IMR-90 (cell line): ENCODE data around the gene ARMC10. TPM values are rescaled to one million over a fixed set of nuclear protein-coding genes. Genes with fewer than 3 reads are reported as not detected.
A peak's percentile ranks its signal among the peaks of the same experiment; 100 is the strongest.

Experiments used
- ATAC-seq: fragments of 200-7000 bp; cut with Tn5 transposase; 2 replicates; pipeline ENCODE4 v1.9.1; 2020; ENCODE audit warnings: low read depth, mild to moderate bottlenecking, moderate library complexity
- BruUV-seq: library from RNA; stranded (reverse); fragments of 400-500 nt; replicated peaks from 2 replicates; lab custom pipeline; 2021; lab: Mats Ljungman, UMichigan
- CTCF ChIA-PET: fragments of 300-600 bp; formaldehyde crosslinking; extraction: SDS; loops from one replicate; lab custom pipeline; 2021; ENCODE audit warnings: antibody characterized with exemption; lab: Yijun Ruan, JAX
- POLR2A ChIA-PET: fragments of 300-600 bp; sonication (Branson Sonifier 250); formaldehyde crosslinking; loops from one replicate; lab custom pipeline; 2022; ENCODE audit warnings: antibody characterized with exemption; ENCODE audit not compliant: unreplicated experiment; lab: Charles Lee
- DNase-seq: peaks from one replicate; pipeline ENCODE4 v3.0.0; 2013
- H2AFZ ChIP-seq: replicated peaks from 2 replicates; pipeline ENCODE3; 2013; ENCODE audit warnings: low read length, mild to moderate bottlenecking; ENCODE audit not compliant: poor library complexity
- H2AK5ac ChIP-seq: 2 replicates; pipeline ENCODE4 v1.6.1; 2013; ENCODE audit warnings: low read depth, low read length, inconsistent platforms
- H2AK9ac ChIP-seq: replicated peaks from 2 replicates; pipeline ENCODE3; 2013; ENCODE audit warnings: mild to moderate bottlenecking, low read depth, low read length, moderate library complexity; ENCODE audit not compliant: poor library complexity
- H2BK120ac ChIP-seq: 2 replicates; pipeline ENCODE4 v1.6.1; 2013; ENCODE audit warnings: low read depth, low read length, inconsistent platforms
- H2BK15ac ChIP-seq: 3 replicates; pipeline ENCODE4 v1.6.1; 2013; ENCODE audit warnings: low read depth, low read length, inconsistent platforms
- H2BK20ac ChIP-seq: 2 replicates; pipeline ENCODE4 v1.6.1; 2013; ENCODE audit warnings: low read depth, mild to moderate bottlenecking, inconsistent platforms, low read length, moderate library complexity
- H2BK5ac ChIP-seq: 2 replicates; pipeline ENCODE4 v1.6.1; 2013; ENCODE audit warnings: mild to moderate bottlenecking, low read depth, low read length, inconsistent platforms; ENCODE audit not compliant: poor library complexity, severe bottlenecking
- H3K14ac ChIP-seq: replicated peaks from 2 replicates; pipeline ENCODE4 v1.6.1; 2013; ENCODE audit warnings: low read depth, low read length, inconsistent platforms
- H3K18ac ChIP-seq: 2 replicates; pipeline ENCODE4 v1.6.1; 2013; ENCODE audit warnings: low read depth, low read length, control low read depth
- H3K23ac ChIP-seq: 2 replicates; pipeline ENCODE4 v1.6.1; 2013; ENCODE audit warnings: low read depth, low read length, inconsistent platforms
- H3K27ac ChIP-seq: 2 replicates; pipeline ENCODE4 v1.5.1; 2013; ENCODE audit warnings: mild to moderate bottlenecking, control low read depth, low read length; ENCODE audit not compliant: insufficient read depth
- H3K27me3 ChIP-seq: 2 replicates; pipeline ENCODE4 v1.6.1; 2013; ENCODE audit warnings: low read length; ENCODE audit not compliant: control insufficient read depth, insufficient read depth
- H3K36me3 ChIP-seq: 2 replicates; pipeline ENCODE4 v1.6.1; 2013; ENCODE audit warnings: low read length, mixed read lengths; ENCODE audit not compliant: control insufficient read depth, insufficient read depth
- H3K4ac ChIP-seq: 2 replicates; pipeline ENCODE4 v1.6.1; 2013; ENCODE audit warnings: low read depth, low read length, inconsistent platforms
- H3K4me1 ChIP-seq: 2 replicates; pipeline ENCODE4 v1.6.1; 2013; ENCODE audit warnings: low read length, mixed read lengths; ENCODE audit not compliant: control insufficient read depth, insufficient read depth
- H3K4me2 ChIP-seq: 2 replicates; pipeline ENCODE4 v1.6.1; 2013; ENCODE audit warnings: low read depth, mild to moderate bottlenecking, control low read depth, low read length, moderate library complexity
- H3K4me3 ChIP-seq: 2 replicates; pipeline ENCODE4 v1.5.1; 2013; ENCODE audit warnings: low read depth, mild to moderate bottlenecking, control low read depth, low read length, moderate library complexity; ENCODE audit not compliant: insufficient read depth
- H3K56ac ChIP-seq: 2 replicates; pipeline ENCODE4 v1.6.1; 2013; ENCODE audit warnings: low read length, inconsistent platforms; ENCODE audit not compliant: insufficient read depth; ENCODE audit errors: extremely low read depth
- H3K79me1 ChIP-seq, 2 experiments: 2 replicates each; pipeline ENCODE4 v1.6.1; 2013; ENCODE audit warnings: low read length in 2 of 2, inconsistent platforms in 1 of 2, low read depth in 1 of 2
- H3K9ac ChIP-seq: 2 replicates; pipeline ENCODE4 v1.6.1; 2013; ENCODE audit warnings: low read depth, low read length, control low read depth
- H3K9me1 ChIP-seq: 2 replicates; pipeline ENCODE4 v1.6.1; 2013; ENCODE audit warnings: low read length, inconsistent platforms; ENCODE audit not compliant: insufficient read depth
- H3K9me3 ChIP-seq: 2 replicates; pipeline ENCODE4 v1.6.1; 2013; ENCODE audit warnings: low read length; ENCODE audit not compliant: control insufficient read depth, insufficient read depth
- H4K20me1 ChIP-seq: 2 replicates; pipeline ENCODE4 v1.6.1; 2013; ENCODE audit warnings: low read length, inconsistent platforms; ENCODE audit not compliant: insufficient read depth
- H4K5ac ChIP-seq: 2 replicates; pipeline ENCODE4 v1.6.1; 2013; ENCODE audit warnings: mild to moderate bottlenecking, low read depth, low read length, control low read depth
- H4K8ac ChIP-seq, 2 experiments: 2 replicates each; pipeline ENCODE4 v1.6.1; 2013; ENCODE audit warnings: low read depth in 2 of 2, low read length in 2 of 2, control low read depth in 1 of 2, inconsistent platforms in 1 of 2
- H4K91ac ChIP-seq: 2 replicates; pipeline ENCODE4 v1.6.1; 2013; ENCODE audit warnings: low read depth, low read length, inconsistent platforms; ENCODE audit not compliant: insufficient read depth
- CEBPB ChIP-seq: IDR thresholded peaks from 2 replicates; pipeline ENCODE4 v1.6.1; 2012; ENCODE audit warnings: low read depth, low read length, improper control_type of control experiment
- MXI1 ChIP-seq: IDR thresholded peaks from 2 replicates; pipeline ENCODE4 v1.6.1; 2012; ENCODE audit warnings: low read depth, mild to moderate bottlenecking, low read length, moderate library complexity, borderline replicate concordance
- NFE2L2 ChIP-seq: fragments of 150-350 bp; IDR thresholded peaks from 2 replicates; pipeline ENCODE4 v1.6.1; 2016; ENCODE audit warnings: low read depth, mild to moderate bottlenecking, low read length
- RCOR1 ChIP-seq: IDR thresholded peaks from 2 replicates; pipeline ENCODE4 v1.6.1; 2012; ENCODE audit warnings: mild to moderate bottlenecking, low read length, improper control_type of control experiment; ENCODE audit not compliant: insufficient replicate concordance
- RFX5 ChIP-seq: IDR thresholded peaks from 2 replicates; pipeline ENCODE4 v1.8.0; 2012; ENCODE audit warnings: low read depth, mild to moderate bottlenecking, low read length, moderate library complexity
- SMC3 ChIP-seq: fragments of 150-350 bp; IDR thresholded peaks from 2 replicates; pipeline ENCODE4 v1.6.1; 2016; ENCODE audit warnings: low read depth, mild to moderate bottlenecking, antibody characterized with exemption, low read length, moderate library complexity
- WGBS, 2 experiments: methylation state at CpG; one replicate each; pipeline versions ENCODE4 v1.1.5 to v1.1.7; 2013; ENCODE audit warnings: missing lambda C conversion rate in 2 of 2; ENCODE audit not compliant: insufficient read length in 1 of 2; ENCODE audit errors: extremely low coverage in 2 of 2; 5-methylcytosine and 5-hydroxymethylcytosine counted together
- dilution Hi-C: fragments of 300-500 bp; cut with HindIII; formaldehyde crosslinking; loops from one replicate; pipeline ENCODE4 v1.14.3; 2018; ENCODE audit warnings: low sequenced_read_pairs; ENCODE audit not compliant: unreplicated experiment
- in situ Hi-C: fragments of 300-500 bp; cut with MboI; formaldehyde crosslinking; loops from 3 replicates; pipeline ENCODE4 v1.14.3; 2019; ENCODE audit warnings: low sequenced_read_pairs, inconsistent platforms, mixed read lengths
- intact Hi-C: fragments of 100-400 bp; cut with micrococcal nuclease; formaldehyde crosslinking; loops from 2 replicates; pipeline ENCODE4 v1.10.0; 2022
- polyA plus RNA-seq, 3 experiments: library from polyadenylated mRNA; depleted of rRNA; stranded (reverse); fragments of >200 nt; gene quantifications; 2 replicates each; pipeline ENCODE4 v1.2.3, GENCODE V29; 2012; ENCODE audit warnings: low replicate concordance in 1 of 3
- total RNA-seq: library from RNA; depleted of rRNA; stranded (reverse); fragments of >200 nt; gene quantifications from 2 replicates; pipeline ENCODE4 v1.2.3, GENCODE V29; 2012

ARMC10 gene
- total and polyA plus RNA-seq, 2 of the 4 experiments (the other 2 are of a cell fraction): 17.4 to 21.0 TPM

DNA sequence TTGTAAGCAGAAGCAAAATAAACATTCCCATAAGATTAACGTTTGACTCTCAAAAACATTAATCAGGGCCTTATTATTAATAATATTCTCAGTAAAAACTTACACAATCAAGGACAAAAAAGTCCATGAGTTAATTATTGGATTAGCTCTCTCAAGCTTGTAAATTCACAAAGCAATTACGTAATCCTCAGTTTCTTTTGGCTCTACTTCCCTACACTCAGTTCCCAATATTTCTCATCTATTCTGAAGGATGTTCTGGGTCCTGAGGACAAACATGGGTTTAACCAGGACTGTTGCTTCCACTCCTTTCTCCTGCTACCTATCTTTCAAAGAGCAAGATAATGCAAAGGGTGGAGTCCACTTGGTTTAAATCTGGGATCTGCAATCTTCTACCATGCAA, 15.5 kb upstream of the ARMC10 start:
- WGBS, 2 experiments: no CpG with 5 or more reads among the region's 2 CpGs
- H3K4me1 ChIP-seq: no peaks in the 10 kb centered on the region
- POLR2A ChIA-PET: no interaction called here
- no peak overlapping the region for H3K27ac ChIP-seq
- 0 out of 4 replicates have a peak, but pooled peaks cover 0 to 3% of the 10 kb centered on the region in 2 experiments for H3K79me1 ChIP-seq
- H2BK120ac ChIP-seq: no peak overlapping the region; the same call in 1 of the 2 replicates
- no peak overlapping the region for H3K14ac ChIP-seq
- no peaks in the 10 kb centered on the region for H4K20me1 ChIP-seq
- H3K9me3 ChIP-seq: no peaks in the 10 kb centered on the region
- 0 out of 2 replicates have a peak overlapping the region, but pooled peaks have one; percentile 16 for H3K23ac ChIP-seq
- no TSS peak for BruUV-seq
- no peaks in the 10 kb centered on the region for H3K36me3 ChIP-seq
- ATAC-seq (no peak), DNase-seq (no peak)
- in situ Hi-C loops (no loop called here), intact Hi-C loops (no loop called here), dilution Hi-C loops (no loop called here)
- H2BK15ac ChIP-seq: no peak overlapping the region; the same call in 2 of the 3 replicates
- no peak overlapping the region for H3K4me3 ChIP-seq
- H2BK20ac ChIP-seq: no peak overlapping the region
- CTCF ChIA-PET: no interaction called here
- no peak overlapping the region for H3K4ac ChIP-seq
- H2BK5ac ChIP-seq: no peak overlapping the region
- no peak overlapping the region for H3K4me2 ChIP-seq
- H3K18ac ChIP-seq: no peak overlapping the region; the same call in 1 of the 2 replicates
- H2AK9ac ChIP-seq: no peak overlapping the region
- no peak overlapping the region for H3K56ac ChIP-seq
- peak overlapping the region; percentile 29; the same call in 1 of the 2 replicates for H2AK5ac ChIP-seq
- H4K8ac ChIP-seq: no peak overlapping the region
- H3K9ac ChIP-seq: no peak overlapping the region
- H4K5ac ChIP-seq: peak overlapping the region; percentile 32; the same call in 1 of the 2 replicates
- no peaks in the 10 kb centered on the region for H3K27me3 ChIP-seq
- H2AFZ ChIP-seq: no peak overlapping the region
- no peak overlapping the region for H4K91ac ChIP-seq
- no peak for TF ChIP-seq SMC3
- TF ChIP-seq RCOR1: no peak
- no peak for TF ChIP-seq MXI1
- TF ChIP-seq CEBPB: peak; percentile 73
- TF ChIP-seq NFE2L2: no peak
- TF ChIP-seq RFX5: no peak
- H3K9me1 ChIP-seq: peaks cover 5% of the 10 kb centered on the region; the same call in 1 of the 2 replicates
